WI38 (cell line): ENCODE results near the gene PLOD1.

Experiments
- H3K4me3 ChIP-seq: 2 replicates; pipeline ENCODE4 v1.5.1; 2011; ENCODE audit warnings: low read depth, mild to moderate bottlenecking, control low read depth, low read length
- CTCF ChIP-seq: IDR thresholded peaks from 2 replicates; pipeline ENCODE4 v1.5.1; 2012; ENCODE audit warnings: low read depth, mild to moderate bottlenecking, control low read depth, low read length

The PLOD1 gene

DNA sequence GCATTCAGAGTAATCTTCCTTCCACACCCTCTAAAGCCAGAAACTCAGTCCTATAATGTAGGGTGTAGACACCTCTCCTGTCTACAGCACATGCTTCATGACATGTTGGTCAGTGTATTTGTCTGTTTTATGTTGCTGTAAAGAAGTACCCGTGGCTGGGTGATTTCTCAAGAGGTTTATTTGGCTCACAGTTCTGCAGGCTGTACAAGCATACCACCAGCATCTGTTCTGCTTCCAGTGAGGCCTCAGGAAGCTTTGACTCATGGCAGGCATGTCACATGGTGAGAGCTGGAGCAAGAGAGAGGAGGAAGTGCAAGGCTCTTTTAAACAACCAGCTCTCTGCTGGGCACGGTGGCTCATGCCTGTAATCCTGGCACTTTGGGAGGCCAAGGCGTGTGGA is 12.1 kb downstream of the PLOD1 start:
- no peak overlapping the region for H3K4me3 ChIP-seq
- no peak for TF ChIP-seq CTCF

- TF ChIP-seq CTCF, result no peak
- H3K4me3 ChIP-seq, result no peak overlapping the region
These were observed 14.4 kb downstream of the PLOD1 start for GRCh38 chr1:11948822-11949458.

DNA sequence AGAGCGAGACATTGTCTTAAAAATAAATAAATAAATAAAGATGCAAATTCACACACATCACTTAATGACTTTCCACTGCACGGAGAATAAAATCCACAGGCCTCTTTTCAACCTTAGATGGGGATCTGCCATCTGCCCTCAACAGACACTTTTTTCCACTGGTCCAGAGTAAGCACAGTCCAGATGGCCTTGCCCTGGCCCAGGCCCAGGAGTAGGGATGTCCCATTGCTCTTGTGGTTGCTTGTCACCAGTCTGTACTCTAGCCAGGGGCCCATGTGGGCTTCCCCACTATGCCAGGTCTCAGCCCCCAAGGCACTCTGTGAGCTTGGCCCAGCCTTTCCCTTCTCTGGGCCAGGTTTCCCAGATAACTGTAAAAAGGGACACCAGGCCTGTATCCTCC is 17.4 kb downstream of the PLOD1 start:
- H3K4me3 ChIP-seq, result no peak overlapping the region
- no peak for TF ChIP-seq CTCF

- H3K4me3 ChIP-seq, result no peak overlapping the region
- TF ChIP-seq CTCF, result no peak
These were observed 18.1 kb downstream of the PLOD1 start for GRCh38 chr1:11952455-11953109.

- no peak overlapping the region for H3K4me3 ChIP-seq
- TF ChIP-seq CTCF, result no peak
These were observed 20.7 kb downstream of the PLOD1 start for GRCh38 chr1:11955221-11955620.

GRCh38 chr1:11957398-11957797 is 22.9 kb downstream of the PLOD1 start:
- TF ChIP-seq CTCF, result no peak
- H3K4me3 ChIP-seq, result no peak overlapping the region

- H3K4me3 ChIP-seq, result no peak overlapping the region
- no peak for TF ChIP-seq CTCF
These were observed 23.4 kb downstream of the PLOD1 start for GRCh38 chr1:11957897-11958296.
